ENCODE data around the gene TMEM132C.

DNA sequence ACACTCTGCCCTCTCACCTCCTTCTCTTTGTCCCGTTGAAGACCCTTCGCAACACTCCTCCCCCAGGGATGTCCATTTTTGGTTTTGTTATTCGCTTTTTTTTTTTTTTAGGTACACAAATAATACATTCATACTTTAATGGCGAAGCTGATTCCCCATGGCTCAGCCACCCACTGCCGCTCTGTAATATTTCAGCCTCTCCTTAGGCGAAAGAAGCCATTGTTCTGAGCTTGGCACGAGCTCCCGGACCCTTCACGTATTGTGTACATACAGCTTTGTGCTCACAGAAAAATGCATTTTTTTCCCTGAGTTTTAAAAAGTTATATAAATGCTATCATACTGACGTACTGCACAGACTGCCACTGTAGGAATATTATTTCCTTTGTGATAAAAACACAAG lies 115.0 kb downstream of the TMEM132C start:
- TF ChIP-seq, protein P1, sequence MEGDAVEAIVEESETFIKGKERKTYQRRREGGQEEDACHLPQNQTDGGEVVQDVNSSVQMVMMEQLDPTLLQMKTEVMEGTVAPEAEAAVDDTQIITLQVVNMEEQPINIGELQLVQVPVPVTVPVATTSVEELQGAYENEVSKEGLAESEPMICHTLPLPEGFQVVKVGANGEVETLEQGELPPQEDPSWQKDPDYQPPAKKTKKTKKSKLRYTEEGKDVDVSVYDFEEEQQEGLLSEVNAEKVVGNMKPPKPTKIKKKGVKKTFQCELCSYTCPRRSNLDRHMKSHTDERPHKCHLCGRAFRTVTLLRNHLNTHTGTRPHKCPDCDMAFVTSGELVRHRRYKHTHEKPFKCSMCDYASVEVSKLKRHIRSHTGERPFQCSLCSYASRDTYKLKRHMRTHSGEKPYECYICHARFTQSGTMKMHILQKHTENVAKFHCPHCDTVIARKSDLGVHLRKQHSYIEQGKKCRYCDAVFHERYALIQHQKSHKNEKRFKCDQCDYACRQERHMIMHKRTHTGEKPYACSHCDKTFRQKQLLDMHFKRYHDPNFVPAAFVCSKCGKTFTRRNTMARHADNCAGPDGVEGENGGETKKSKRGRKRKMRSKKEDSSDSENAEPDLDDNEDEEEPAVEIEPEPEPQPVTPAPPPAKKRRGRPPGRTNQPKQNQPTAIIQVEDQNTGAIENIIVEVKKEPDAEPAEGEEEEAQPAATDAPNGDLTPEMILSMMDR (IDR thresholded peaks at IDR 0.05; ENCODE audit: insufficient read depth, low read length, poor library complexity, severe bottlenecking), result no peak
- TF ChIP-seq EZH2phosphoT487 (conservative IDR thresholded peaks at IDR 0.05; ENCODE audit: low read length), result no peak
